Stimulated activated CD4-positive, alpha-beta T cell treated with anti-CD3 and anti-CD28 coated beads, Interleukin-15, amount 100 ng/mL, for 48 hours (primary cell): ENCODE measurements around the gene UBE2H.
A peak's percentile ranks its signal among the peaks of the same experiment; 100 is the strongest.

Experiments used
- DNase-seq, 2 donors: peaks; one replicate each; pipeline ENCODE4 v3.0.0-alpha.2; 2020; ENCODE audit warnings: low read depth in 2 of 2

Gene UBE2H

DNA sequence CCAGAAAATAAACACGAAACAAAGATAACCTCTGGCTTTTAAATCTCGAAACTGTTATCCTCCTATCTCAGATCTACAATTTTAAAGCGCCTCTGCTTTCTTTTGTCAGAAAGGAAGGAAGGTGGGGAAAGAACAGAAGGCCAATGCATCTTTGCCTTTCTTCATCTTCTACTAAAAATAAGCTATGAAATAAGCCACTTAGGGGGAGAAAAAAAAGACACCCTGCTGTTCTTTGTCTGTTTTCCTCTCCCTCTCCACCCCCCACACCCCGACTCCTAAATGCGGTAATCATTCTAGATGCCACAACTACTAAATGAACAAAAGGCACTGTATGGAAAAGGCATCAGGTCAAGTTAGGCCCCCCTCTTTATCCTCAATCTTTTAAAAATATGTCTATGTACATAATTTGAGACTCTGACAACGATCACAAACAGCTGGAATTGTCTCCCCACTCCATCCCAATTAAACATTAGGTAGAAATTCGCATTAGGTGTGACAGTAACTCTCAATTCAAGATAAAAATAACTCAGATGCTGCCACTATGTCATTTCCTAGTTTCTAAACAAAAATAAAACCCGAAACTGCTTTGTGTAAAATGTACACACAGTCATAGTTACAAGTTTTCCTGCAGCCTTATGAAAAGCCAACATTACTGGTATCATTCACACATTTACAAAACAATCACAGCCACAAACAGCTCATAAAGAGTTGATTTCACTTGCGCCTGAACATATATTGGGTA lies 2.4 kb downstream of the UBE2H start:
- no peak for DNase-seq

DNA sequence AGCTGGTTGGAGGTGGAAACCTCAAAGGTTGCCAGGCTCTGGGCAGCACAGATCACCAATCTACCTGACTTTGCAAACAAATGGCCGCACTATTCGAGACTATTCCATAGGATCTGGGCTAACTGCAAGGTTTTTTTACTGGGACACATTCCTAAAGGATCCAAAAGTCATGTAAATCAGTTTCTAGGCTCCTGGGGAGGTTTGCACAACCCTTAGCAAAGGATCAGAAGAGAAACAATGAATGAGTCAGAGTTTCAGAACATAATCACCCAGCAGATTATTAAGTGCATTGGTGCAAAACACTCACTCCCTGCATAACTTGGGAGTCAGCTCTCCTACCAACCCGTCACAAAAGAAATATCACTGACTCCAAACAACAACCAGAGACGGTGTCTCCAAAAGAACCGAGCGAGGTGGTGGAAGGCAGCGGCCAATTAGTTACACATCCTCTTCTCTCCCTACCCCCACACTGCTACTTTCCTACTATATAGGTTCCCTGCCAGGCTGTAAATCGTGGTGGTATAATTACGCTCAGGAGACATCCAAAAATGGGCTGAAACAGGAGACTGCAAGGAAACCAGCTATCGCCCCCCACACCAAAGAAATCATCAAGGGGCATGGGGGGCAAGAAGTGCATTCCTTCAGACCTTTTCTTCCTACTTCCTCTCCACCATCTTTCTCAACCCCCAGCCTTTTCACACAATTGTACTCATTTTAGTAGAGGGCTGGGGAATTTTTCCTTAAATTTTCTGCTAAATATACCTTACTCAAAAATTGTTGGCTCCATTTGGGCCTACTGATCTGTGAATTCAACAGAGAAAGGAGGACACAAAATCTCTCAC lies 3.2 kb downstream of the UBE2H start:
- DNase-seq: no peak

DNA sequence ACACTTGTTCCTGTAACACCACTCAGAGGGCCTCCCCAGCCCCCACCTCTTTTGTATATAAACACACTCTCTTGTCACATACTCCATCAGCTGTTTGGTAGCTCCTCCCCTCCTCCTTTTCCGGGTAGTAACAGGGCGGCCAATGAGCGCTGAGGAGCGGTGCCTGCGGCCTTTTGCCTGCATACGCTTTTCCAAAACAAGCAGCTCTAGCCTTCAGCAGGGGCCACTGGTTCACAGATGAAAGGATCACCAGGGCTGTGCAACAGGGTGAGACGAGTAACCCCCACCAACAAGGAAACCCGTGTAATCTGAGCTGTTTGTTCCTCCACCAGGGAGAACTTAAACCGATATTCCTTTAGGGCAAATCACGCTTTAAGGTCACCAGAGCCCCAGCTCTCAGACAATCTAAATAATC lies 3.9 kb downstream of the UBE2H start:
- DNase-seq: peak; percentile 66 to 73

DNA sequence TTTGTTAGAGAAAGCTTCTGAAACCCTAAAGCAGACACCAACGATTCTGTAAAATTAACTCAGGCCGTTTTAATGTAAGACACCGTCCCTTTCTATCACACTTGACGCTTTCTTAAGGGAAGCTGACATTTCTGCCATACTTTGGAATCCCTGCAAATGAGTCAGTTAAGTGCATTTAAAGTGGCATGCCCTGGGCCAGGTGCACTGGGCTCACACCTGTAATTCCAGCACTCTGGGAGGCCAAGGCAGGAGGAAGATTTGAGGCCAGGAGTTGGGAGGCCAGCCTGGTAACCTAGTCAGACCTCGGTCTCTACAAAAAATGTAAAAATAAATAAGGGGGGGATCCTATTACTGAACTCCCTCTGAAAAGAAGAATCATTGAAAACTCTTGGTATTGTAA lies 4.4 kb downstream of the UBE2H start:
- no peak for DNase-seq

DNA sequence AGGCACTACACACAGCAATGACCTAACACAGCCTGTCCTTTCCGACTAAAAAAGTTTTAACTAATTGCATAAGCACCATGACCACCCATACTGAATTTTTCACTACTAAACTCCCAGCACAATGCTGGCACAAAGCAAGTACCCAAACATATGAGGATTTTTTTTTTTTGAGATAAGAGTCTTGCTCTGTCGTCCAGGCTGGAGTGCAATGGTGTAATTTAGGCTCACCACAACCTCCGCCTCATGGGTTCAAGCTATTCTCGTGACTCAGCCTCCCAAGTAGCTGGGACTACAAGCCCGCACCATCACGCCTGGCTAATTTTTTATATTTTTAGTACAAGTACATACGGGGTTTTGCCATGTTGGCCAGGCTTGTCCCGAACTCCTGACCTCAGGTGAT lies 5.1 kb downstream of the UBE2H start:
- DNase-seq: no peak

DNA sequence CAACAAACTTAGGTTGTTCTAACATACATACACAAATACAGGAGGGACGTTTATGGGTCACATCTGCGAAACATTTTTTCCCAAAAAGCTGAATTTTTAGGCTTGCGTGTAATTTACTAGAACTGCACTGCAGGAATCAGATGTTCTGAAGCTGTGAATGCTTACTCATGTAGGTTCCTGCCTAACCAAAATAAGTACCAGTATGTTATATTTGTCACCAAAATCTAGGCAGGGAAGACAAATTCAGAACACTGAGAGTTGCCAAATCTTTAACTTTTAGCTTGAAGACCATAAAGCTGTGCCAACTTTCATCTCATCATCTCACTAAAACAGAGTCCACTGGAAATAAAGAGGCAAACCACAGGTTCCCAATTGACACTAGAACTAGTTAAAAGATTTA lies 5.7 kb downstream of the UBE2H start:
- DNase-seq: no peak

DNA sequence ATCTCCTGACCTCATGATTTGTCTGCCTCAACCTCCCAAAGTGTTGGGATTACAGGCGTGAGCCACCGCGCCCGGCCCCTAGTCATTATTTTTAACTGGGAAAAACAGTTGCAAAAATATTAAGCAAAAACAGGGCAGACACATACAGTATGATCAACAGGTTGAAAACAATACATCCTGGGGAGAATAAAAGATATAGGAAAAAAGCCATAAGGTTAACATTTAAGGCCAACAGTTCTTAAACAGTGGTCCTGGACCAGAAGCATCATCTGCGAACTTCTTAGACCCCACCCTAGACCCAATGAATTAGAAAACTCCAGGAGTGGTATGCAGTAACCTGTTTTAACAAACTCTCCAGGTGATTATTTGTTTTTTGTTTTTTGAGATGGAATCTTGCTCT lies 6.5 kb downstream of the UBE2H start:
- DNase-seq: no peak

DNA sequence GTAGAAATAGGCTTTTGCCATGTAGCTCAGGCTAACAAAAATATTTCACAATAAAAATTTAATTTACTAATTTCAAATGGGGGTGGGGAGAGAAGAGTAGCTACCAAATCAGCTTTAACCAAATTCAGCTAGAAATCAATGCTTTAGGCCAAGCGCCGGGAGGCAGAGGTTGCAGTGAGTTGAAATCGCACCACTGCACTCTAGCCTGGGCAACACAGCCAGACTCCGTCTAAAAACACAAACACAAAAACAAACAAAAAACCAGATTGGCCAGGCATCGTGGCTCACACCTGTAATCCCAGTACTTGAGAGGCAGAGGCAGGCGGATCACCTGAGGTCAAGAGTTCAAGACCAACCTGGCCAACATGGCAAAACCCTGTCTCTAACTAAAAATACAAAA lies 9.4 kb downstream of the UBE2H start:
- no peak for DNase-seq

DNA sequence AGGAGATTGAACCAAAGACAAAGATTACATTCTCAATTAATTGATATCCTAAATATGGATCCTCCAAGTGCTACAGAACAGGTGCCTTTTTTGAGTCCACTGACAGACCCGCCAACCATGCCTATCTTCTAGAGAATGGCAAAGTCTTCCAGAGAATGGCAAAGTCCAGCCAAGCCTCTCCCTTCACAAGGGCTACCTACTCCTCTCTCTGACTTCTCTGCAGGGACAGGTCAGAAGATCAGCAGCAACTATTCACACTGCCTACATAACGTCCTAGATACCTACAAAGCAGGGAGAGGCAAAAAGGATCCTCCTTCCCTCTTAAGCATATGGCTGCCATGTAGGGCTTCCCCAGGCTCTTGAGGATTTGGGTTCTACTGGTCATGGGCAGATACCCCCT lies 12.4 kb downstream of the UBE2H start:
- no peak for DNase-seq

DNA sequence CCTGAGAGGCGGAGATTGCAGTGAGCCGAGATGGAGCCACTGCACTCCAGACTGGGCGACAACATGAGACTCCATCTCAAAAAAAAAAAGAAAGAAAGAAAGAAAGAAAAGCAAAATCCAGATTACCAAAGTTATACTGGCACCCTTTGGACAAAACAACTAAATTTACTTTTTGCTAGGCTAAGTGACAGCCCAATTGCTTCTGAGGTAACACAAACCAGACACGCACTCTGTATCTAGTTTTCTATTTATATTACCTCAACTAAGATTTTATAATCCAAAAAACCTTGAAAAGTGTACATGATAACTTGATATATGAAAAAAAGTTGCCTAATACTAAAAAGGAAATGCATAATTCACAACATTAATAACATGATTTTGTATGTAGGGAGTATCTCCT lies 12.9 kb downstream of the UBE2H start:
- no peak for DNase-seq

DNA sequence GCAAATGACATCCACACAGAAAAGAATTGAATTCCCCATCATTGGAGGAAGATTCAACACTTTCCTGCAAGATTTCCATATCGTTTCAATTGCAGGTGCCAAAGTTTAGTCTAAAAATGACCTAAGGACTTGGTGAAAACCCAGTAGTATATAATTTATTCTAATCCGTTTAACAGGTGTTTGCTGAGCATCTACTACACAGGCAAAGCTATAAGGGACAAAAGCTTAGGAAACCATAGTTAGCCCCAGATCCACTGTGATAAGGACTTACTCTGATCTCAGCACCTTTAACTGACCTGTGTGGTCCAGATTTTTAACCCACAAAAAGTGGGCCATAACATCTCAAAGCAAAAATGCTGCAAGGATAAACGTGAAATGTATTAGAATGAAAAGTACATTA lies 19.1 kb downstream of the UBE2H start:
- DNase-seq: no peak

DNA sequence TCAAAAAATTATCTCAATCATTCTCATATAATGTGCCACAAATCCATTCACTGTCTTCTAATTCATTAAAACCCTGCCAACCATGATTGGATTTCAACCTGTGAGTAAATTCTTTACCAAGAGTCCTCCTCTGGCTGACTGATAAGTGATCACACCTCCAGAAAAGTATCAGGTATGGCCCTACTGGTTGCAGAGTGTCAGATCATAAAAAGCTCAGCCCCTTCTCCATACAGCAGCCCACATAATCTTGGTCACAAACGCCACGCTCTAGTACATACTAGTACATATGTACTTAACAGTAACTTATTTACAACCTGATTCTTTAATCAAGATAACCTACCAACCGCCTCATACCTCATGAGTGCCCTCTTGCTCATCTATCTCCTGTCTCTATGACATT lies 26.1 kb downstream of the UBE2H start:
- DNase-seq: no peak

DNA sequence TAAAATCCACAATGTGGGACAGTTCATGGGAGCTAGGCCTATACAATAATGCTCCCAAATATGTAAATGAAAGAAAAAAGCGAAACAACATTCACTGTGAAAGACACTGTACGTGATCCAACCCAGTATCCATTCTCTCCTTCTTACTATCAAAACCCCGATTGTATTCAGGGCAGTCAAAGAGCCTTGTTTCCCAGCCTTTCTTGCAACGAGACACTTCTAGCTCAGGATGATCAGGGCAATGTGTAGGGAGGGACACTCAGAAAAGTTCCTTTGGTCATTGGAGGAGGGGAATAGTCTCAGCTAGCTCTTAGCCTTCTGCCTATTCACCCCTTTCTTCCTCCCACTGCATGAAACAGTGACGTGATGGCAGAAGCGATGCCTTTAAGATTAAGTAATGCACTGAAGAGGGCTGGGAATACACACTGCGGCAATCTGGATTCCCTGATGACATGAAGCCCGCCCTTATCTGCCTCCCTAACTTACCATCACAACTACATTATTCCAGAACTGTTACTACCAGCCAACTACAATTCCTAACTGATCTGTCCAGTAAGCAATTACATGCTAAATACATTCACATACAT lies 27.3 kb downstream of the UBE2H start:
- DNase-seq: no peak

DNA sequence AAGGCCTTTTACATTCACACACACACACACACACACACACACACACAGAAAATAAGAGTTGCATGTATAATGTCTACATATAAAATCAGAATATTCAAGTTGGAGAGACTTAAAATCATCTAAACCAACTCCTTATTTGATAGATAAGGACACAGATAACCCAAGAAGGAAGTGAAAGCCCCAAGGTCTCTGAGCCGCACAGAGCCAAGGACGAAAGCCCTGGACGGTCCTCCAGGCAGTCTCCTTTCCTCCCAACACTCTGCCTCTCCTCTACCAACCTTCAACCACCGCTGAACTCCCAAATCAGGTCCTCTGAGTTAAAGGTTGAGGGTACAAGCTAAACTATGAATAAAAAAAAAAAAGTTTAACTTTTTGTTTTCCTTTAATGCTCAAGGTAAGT lies 28.2 kb downstream of the UBE2H start:
- DNase-seq: no peak

DNA sequence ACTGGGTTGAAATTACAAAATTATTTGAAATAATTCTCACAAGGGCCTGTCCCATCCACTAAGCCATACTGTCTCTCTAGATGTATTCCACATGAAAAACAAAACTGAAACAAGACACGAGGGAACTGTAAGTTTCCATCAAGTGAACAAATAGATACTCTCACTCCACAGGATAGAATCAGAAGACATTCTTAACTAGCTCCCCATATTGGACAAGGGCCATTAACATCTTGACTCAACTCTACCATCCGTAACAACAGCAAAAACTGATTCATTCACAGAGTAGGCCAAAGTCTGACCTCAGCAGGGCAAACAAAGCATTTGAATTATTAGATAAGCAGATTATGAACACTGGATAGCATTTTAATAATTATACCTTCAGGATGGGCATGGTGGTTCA lies 29.1 kb downstream of the UBE2H start:
- DNase-seq: no peak

DNA sequence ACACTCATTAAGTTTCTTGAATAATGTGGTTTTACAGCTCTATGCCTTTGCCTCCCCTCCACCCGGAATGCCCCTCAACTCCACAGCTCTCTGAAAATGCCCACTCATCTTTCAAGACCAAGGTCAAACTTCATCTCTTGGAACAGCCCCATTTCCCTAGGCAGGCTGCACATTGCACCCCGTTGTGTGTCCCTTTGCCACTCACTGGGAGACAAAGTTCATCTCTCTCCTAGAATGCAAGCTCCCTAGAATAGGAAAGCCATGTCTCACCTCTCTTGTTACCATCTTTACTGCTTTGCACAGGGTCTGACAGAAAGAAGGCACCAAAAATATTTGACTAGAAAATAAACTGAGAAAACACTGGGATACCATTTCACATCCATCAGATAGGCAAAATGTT lies 33.3 kb downstream of the UBE2H start:
- DNase-seq: no peak

DNA sequence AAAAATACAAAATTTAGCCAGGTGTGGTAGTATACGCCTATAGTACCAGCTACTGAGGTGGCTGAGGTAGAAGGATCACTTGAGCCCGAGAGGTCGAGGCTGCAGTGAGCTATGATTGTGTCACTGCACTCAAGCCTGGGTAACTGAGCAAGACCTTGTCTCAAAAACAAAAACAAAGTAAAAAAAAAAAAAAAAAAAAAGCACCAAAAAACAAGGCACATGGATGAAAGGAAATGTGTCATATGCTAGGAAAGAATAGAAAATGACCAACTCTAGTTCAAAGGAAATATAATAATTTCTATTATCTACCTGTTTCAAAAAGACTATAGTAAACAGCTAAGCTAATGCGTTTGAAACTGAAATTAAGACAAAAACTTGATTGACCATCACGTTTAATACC lies 33.8 kb downstream of the UBE2H start:
- DNase-seq: no peak

DNA sequence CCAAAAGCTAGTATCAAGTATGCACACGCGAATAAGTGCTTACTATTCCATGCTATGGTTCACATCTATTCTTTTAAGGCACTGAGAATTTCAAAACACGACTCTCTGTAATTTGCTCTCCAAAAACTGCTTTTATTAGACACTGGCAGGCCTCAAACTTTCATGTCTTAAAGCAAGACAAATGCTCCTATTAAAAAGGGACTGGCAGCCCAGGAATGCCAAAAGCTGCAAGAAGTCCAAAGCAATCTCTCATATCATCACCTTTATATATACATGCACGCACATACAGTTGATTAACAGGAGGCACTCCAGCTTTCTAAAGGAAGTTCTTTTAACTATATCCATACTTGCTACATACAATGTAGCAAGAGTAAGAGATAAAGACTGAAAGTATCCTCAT lies 34.8 kb downstream of the UBE2H start:
- no peak for DNase-seq

DNA sequence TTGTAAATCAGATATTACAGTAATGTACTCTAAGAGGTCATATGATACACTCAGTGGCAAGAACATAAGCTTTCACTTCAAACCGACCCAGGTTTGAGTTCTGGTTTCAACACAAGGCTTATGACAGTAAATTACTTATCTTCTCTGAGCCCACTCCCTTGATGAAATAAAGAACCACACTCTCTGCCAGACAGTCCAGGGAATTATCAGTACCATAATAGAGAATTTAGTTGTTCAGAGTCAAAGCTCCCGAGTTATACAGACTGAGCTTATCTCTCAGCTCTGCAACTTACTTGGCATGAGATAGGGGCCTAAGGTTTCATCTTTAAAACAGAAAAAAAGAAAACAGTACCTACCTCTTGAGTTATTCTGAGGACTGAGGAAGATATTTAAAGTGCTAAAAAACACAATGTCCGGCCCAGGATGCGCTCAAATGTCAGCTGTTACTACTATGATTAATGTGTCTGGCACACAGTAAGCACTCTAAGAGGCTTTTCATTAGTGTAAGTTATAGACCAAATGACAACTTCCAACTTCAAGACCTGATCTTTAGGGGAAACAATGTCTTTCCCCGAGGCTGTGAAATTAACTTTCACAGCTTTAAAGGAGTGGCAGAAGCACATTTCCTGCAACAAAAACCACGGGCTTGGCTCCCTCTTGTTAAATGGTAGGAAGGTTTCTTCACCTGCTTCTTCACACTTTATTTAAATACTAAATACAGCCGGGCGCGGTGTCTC lies 38.1 kb downstream of the UBE2H start:
- no peak for DNase-seq

DNA sequence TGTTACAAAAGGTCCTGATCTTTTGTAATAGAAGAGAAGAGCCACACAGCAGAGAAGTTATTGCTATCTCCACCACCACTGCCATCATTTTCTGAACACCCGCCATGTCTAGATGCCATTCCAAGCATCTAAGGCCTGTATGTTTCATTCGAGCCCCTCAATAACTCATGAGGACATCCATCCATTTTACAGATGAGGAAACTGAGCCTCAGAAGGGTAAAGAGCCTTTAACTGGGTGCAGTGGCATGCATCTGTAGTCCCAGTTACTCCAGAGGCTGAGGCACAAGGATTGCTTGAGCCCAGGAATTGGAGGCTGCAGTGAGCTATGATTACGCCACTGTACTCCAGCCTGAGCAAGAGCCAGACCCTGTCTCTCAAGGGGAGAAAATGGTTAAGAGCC lies 39.3 kb downstream of the UBE2H start:
- no peak for DNase-seq

DNA sequence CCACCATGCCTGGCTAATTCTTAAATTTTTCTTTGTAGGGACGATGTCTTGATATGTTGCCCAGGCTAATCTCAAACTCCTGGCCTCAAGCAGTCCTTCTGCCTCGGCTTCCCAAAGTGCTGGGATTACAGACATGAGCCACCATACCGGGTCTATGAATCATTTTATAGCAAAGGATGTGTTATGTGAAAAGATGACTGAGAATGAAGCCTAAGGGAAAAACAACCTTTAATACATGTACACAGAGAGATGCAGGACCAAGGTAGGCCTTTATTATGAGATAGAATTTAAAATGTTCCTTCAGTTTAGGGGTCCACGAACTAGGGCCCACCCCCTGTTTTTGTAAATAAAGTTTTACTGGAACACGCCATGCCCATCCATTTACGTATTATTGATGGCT lies 41.0 kb downstream of the UBE2H start:
- DNase-seq: no peak

DNA sequence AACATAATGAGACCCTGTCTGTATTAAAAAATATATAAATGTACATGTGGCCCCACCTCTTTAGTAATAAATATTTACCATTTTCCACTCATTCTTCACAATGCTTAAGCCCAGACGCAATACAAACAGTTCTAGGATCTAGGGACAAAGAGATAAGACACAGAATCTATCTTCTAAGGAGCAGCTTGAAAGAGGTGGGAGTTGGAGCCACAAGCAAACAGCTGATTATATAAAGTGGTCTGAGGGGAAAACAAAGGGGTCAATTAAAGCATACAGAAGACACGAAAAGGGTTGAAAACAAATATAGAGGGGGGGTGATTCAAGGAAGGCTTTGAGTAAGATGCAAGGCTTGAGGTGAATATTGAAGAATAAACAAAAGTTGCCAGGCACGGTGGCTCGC lies 43.1 kb downstream of the UBE2H start:
- DNase-seq: no peak
